SK-N-SH (cell line): ENCODE data around the gene PODXL2.
A peak's percentile ranks its signal among the peaks of the same experiment; 100 is the strongest.

Source experiments
- CTCF ChIP-seq: fragments of 200-600 bp; sonication (generic); IDR thresholded peaks from 2 replicates; pipeline ENCODE4 v1.6.1; 2017; ENCODE audit warnings: antibody characterized with exemption, mild to moderate bottlenecking, moderate library complexity
- ELF1 ChIP-seq: IDR thresholded peaks from 2 replicates; pipeline ENCODE4 v1.4.0; 2012
- FOXJ3 ChIP-seq: sonication (generic); formaldehyde crosslinking; IDR thresholded peaks from 2 replicates; pipeline ENCODE4 v1.5.1; 2020; ENCODE audit warnings: mild to moderate bottlenecking, missing genetic modification reagents
- FOXM1 ChIP-seq: IDR thresholded peaks from 2 replicates; pipeline ENCODE4 v1.4.0; 2012; ENCODE audit warnings: low read depth, mild to moderate bottlenecking
- GABPA ChIP-seq: IDR thresholded peaks from 2 replicates; pipeline ENCODE4 v1.4.0; 2012; ENCODE audit warnings: low read depth, mild to moderate bottlenecking
- NFIC ChIP-seq: IDR thresholded peaks from 2 replicates; pipeline ENCODE4 v1.4.0; 2012; ENCODE audit warnings: borderline replicate concordance
- POLR2AphosphoS5 ChIP-seq: IDR thresholded peaks from 2 replicates; pipeline ENCODE4 v1.6.1; 2012; ENCODE audit warnings: low read depth, low read length
- REST ChIP-seq: IDR thresholded peaks from 2 replicates; pipeline ENCODE4 v1.6.1; 2012; ENCODE audit warnings: mild to moderate bottlenecking, low read depth, low read length, moderate library complexity
- YY1 ChIP-seq: IDR thresholded peaks from 2 replicates; pipeline ENCODE4 v1.4.0; 2012; ENCODE audit warnings: low read depth, mild to moderate bottlenecking
- TF ChIP-seq, protein P1 (sequence below): IDR thresholded peaks from 2 replicates; pipeline ENCODE4; 2012

DNA sequence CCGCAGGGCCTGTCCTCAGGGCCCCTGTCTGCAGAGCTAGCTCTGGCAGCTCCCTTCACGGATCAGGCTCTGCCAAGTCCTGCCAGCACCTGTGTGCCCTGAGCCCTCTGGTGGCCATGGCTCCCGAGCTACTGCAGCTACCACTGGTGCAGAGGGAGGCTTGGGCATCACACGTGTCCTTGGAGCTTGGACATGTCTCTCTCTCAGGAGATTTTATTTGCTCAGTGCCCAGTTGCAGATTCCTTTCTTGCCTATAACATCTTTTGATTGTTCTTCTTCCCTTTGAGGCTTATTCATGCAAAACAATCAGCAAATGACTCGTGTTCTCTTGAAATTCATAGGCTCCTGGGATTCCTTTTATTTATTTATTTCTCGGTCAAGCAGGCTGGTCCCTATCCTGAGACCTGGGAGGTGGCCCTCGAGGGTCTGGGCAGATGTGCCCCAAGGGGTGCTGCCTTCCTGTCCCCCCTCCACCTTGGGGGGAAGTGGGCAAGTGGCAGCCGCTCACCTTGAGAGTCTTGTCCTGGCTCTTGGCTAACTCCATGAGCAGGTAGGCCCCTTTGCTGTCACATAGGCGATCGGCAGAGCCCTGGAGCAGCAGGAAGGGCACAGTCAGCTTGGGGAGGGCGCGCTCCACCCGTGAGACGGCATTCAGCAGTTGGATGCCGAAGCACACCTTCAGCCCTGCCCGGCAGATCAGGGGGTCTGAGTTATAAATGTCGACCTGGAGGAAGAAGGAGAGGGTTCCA, 65.7 kb downstream of the PODXL2 start:
- TF ChIP-seq YY1 (no peak), POLR2AphosphoS5 (no peak), CTCF (peak; percentile 45), ELF1 (no peak), FOXM1 (no peak), REST (no peak), GABPA (no peak), FOXJ3 (CRISPR knock-in tag) (no peak), NFIC (no peak)
- TF ChIP-seq, protein P1, sequence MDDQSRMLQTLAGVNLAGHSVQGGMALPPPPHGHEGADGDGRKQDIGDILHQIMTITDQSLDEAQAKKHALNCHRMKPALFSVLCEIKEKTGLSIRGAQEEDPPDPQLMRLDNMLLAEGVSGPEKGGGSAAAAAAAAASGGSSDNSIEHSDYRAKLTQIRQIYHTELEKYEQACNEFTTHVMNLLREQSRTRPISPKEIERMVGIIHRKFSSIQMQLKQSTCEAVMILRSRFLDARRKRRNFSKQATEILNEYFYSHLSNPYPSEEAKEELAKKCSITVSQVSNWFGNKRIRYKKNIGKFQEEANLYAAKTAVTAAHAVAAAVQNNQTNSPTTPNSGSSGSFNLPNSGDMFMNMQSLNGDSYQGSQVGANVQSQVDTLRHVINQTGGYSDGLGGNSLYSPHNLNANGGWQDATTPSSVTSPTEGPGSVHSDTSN = no peak
